GM15510 (cell line): ENCODE results near the gene TSPAN16.

ENCODE experiments used
- POLR2A ChIP-seq: IDR thresholded peaks from 3 replicates; pipeline ENCODE4 v1.6.1; 2011; ENCODE audit warnings: borderline replicate concordance; ENCODE audit not compliant: insufficient read length; ENCODE audit errors: extremely low read depth

TSPAN16 gene

GRCh38 chr19:11288349-11288748, 7.6 kb upstream of the TSPAN16 start:
- TF ChIP-seq POLR2A, result no peak

GRCh38 chr19:11290256-11290655, 5.7 kb upstream of the TSPAN16 start:
- no peak for TF ChIP-seq POLR2A

- no peak for TF ChIP-seq POLR2A
Measured at GRCh38 chr19:11291415-11291814, 4.5 kb upstream of the TSPAN16 start.

GRCh38 chr19:11291991-11292390, 4.0 kb upstream of the TSPAN16 start:
- no peak for TF ChIP-seq POLR2A

GRCh38 chr19:11293433-11294389, 2.2 kb upstream of the TSPAN16 start:
- no peak for TF ChIP-seq POLR2A

- TF ChIP-seq POLR2A, result no peak
Measured at GRCh38 chr19:11295180-11295579, 780 bp upstream of the TSPAN16 start.

GRCh38 chr19:11296264-11296663, 304 bp downstream of the TSPAN16 start:
- TF ChIP-seq POLR2A, result no peak

- no peak for TF ChIP-seq POLR2A
Measured at GRCh38 chr19:11299946-11300810, 4.2 kb downstream of the TSPAN16 start.

- TF ChIP-seq POLR2A, result no peak
Measured at GRCh38 chr19:11300811-11301120, 4.8 kb downstream of the TSPAN16 start.

GRCh38 chr19:11304936-11305335, 9.0 kb downstream of the TSPAN16 start:
- no peak for TF ChIP-seq POLR2A

GRCh38 chr19:11306337-11306736, 10.4 kb downstream of the TSPAN16 start:
- TF ChIP-seq POLR2A, result no peak

GRCh38 chr19:11321191-11322126, 25.5 kb downstream of the TSPAN16 start:
- no peak for TF ChIP-seq POLR2A

GRCh38 chr19:11322269-11323024, 26.5 kb downstream of the TSPAN16 start:
- no peak for TF ChIP-seq POLR2A

GRCh38 chr19:11323601-11324078, 27.7 kb downstream of the TSPAN16 start:
- no peak for TF ChIP-seq POLR2A
